ENCODE results near the gene OR5K4.

OR5K4 gene, protein sequence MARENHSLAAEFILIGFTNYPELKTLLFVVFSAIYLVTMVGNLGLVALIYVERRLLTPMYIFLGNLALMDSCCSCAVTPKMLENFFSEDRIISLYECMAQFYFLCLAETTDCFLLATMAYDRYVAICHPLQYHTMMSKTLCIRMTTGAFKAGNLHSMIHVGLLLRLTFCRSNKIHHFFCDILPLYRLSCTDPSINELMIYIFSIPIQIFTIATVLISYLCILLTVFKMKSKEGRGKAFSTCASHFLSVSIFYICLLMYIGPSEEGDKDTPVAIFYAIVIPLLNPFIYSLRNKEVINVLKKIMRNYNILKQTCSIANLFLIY

DNA sequence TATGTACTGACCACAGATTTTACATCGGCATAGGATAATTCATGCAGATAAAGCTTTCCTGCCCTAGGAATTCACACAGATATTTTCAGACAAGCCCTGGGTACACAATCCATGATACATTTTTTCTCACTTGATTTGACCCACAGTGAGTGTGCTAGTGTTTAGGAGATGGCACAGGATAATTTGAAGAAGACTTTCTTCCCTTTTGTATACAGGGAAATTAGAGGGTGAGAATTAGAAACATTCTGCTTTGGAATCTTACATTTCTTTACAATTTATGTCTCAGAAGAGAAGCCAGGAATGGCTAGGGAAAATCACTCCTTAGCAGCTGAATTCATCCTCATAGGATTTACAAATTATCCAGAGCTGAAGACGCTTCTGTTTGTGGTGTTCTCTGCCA, at the start of gene OR5K4:
Gene OR5K4, plus strand, starts transcription at position 301 of the 400 bp plus-strand sequence. Its CDS starts 0 bp downstream, at position 301.
- DNase-seq: no peak

- no peak for DNase-seq
Observed at GRCh38 chr3:98322101-98322500, 31.6 kb upstream of the OR5K4 start.

GRCh38 chr3:98322686-98323085, 31.0 kb upstream of the OR5K4 start:
- DNase-seq: no peak

- DNase-seq: no peak
Observed at GRCh38 chr3:98323425-98323824, 30.2 kb upstream of the OR5K4 start.

- DNase-seq: no peak
Observed at GRCh38 chr3:98325055-98325454, 28.6 kb upstream of the OR5K4 start.

DNA sequence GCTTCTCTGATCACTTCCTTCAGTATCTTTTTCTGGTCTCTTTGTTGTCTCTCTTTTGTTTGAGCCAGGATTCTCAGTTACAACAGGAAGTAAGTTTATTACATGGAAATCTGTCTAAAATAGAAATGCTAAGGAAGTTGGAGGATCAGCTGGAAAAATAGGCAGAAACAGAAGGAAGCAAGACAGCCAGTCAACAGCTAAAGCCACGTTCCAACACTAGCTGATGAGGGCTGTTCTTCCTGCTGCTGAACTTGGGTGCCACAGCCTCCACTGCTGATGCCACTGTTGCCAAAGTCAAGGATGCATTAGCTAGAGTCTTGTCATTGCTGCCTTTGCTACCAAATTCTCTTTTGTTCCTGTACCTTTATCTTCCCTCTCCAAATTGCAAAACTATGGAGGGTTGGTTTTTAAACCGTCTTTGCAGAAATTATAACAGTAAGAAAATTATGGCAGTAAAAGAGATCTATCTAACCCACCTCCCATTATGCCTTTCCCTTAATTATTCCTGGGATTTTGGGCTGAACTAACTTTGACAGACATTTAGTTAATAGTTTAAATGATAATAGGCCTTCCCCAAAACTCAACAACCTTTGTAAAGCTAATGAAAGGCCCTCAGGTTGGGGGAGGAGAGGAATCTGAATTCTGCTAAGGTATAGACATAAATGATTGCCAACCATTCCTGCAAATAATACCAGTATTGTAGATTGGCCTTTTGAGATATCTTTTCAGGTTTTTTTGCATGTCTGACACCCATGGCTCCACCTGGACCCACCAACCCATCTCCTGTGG, 27.4 kb upstream of the OR5K4 start:
- no peak for DNase-seq

DNA sequence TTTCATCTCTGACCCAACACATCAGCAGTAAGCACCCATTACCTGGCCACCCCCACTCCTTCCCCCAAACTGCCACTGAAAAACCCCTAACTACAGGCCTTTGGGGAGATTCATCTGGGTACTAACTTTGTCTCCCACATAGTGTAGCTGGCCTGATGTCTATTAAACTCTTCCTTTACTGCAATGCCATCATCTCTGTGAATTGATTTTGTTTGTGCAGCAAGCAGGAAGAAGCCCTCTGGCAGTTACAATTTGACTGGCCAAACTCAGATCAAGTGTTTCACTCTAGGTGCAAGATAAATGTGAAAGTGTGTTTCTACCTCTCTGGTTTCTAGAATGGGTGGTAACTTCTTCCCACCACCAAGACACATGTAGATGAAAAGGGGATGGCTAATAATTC, 26.7 kb upstream of the OR5K4 start:
- DNase-seq: no peak

DNA sequence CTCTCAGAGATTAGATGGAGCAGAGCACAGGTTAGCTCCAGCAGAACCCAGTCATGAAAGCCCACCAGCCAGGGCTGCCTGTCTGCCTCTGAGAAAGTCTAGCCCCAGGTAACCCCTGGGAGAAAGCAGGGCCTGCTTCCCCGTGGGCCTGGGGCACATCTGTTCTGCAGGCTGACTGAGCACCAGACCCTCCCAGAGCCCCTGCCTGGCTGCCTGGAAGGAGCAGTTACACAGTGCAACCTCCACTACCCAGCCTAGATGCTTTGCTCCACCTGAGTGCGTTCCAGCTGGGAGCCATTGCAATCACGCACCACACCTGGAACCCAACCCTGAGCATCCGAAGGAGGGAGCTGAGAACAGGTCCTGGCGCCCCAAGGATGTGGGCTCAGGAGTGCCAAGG, 24.7 kb upstream of the OR5K4 start:
- DNase-seq: no peak

DNA sequence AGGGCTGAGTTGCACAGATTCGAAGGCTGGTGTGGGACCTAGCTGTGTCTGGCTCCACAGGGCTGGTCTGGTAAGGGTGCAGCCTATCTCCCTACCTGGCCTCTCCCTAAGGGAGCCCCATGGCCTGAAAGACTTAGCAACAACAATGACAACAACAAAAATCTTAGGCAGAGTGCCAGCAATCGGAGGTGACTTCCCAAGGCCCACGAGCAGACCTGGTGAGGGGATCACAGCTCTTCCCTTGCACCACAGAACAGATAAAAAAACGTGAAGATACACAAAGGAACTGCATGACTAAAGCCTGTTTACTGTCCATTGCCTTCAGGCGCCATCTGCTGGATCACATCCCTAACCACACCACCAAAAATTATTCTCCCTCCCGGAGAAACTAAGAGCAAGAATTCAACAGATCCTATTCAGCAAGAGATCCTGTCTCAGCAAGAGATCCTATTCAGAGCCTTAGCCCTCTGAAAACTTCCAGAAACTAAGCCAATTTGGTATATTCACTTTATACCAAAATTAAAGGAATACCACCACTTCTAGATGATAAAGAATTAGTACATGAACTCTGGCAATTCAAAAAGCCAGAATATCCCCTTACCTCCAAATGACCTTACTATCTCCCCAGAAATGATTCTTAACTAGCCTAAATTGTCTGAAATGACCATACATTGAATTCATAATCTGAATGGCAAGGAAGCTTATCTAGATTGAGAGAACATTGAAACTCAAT, 24.1 kb upstream of the OR5K4 start:
- DNase-seq: peak; percentile 37

- no peak for DNase-seq
Observed at GRCh38 chr3:98331329-98331728, 22.3 kb upstream of the OR5K4 start.

- no peak for DNase-seq
Observed at GRCh38 chr3:98333989-98334606, 19.6 kb upstream of the OR5K4 start.

DNA sequence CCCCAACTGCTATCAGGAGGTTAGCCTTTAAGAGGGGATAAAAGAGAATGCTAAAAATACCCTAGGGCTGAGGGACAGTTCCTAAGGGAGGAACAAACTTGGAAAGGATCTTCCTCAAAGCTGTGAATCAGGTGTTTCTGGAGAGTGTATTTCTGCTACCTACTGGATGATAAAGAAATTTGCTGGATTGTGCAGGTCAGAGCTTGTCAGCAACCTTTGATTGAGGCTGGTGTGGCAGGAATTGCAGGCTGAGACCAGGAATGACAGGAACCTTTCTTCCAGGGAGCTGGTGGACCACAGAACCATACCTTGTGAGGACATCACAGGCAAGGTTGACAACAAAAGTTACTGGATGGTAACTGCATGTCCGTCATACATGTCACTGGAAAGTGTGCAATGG, 14.6 kb upstream of the OR5K4 start:
- DNase-seq: no peak

DNA sequence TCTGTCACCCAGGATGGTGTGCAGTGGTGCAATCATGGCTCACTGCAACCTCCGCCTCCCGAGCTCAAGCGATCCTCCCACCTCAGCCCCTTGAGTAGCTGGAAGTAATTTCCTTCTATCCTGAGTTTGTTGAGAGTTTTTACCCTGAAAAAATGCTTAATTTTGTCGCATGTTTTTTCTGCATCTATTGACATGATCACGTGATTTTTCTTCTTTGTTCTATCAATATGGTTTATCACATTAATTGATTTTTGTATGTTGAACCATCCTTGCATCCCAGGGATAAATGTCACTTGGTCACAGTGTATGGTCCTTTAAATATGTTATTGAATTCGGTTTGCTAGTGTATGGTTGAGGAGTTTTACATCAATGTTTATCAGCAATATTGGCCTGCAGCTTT, 11.9 kb upstream of the OR5K4 start:
- no peak for DNase-seq

DNA sequence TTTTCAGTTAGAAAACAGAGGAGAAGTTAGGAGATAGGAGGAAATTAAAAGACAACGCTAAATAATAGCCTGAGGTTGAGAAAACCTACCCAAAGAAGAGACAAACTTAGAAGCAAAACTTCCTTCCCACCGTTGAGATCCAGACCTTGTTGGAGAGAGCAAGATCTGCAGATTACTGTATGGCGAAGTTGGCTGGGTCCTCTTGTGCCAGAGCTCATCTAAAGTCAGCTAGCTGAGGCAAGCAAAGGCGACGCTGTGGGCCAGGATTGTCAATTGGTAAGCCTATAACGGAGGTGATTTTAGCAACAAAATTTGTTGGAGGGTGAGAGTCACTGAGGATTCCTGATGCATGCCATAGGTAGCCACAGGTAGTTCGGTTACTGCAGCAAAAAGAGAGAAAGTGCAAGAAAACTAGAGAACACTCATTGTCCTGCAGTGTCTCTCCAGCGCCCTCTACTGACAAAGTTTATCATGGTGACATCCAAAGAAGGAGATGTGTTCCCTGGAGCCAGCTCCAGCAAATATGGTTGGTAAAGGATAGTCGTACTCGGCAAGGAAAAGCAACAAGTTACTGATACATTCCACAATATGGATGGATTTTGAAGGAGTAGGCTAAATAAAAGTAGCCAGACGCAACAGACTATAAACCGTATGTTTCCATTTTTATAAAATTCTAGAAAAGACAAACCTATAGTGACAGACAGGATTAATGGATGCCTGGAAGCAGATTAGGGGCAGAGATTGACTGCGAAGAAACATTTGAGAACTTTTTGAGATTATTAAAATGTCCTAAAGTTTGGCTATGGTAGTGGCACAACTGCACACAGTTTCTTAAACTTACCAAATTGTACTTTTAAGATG, 9.8 kb upstream of the OR5K4 start:
- no peak for DNase-seq

GRCh38 chr3:98350082-98350481, 3.6 kb upstream of the OR5K4 start:
- no peak for DNase-seq

- no peak for DNase-seq
Observed at GRCh38 chr3:98359250-98359649, 5.6 kb downstream of the OR5K4 start.

DNA sequence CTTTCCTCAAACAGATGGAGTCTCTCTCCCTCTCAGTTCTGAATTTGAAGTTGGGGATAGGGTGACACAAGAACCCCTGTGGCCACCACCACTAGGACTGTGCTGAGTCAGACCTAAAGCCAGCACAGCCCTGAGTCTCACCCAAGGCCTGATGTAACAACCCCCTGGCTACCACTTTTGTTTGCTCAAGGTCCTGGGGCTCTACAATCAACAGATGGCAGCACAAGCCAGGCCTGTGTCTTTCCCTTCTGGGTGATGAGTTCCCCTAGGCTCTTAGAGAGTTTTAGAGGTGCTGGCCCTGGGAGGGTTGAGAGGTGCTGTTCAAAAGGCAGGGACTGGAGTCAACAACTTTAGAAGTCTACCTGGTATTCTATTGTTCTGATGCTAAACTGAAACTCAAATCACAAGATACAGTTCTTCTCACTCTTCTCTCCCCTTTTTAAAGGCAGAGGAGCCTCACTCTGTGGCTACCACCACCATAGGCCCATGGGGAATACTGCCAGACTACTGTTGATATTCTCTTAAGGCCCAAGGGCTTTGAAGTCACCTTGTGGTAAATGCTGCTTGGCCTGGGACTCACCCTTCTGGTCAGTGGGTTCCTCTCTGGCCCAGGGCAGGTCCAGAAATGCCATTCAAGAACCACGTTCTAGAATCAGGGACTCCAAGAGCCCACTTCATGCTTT, 6.5 kb downstream of the OR5K4 start:
- DNase-seq: no peak

GRCh38 chr3:98360681-98361080, 7.0 kb downstream of the OR5K4 start:
- DNase-seq: no peak

DNA sequence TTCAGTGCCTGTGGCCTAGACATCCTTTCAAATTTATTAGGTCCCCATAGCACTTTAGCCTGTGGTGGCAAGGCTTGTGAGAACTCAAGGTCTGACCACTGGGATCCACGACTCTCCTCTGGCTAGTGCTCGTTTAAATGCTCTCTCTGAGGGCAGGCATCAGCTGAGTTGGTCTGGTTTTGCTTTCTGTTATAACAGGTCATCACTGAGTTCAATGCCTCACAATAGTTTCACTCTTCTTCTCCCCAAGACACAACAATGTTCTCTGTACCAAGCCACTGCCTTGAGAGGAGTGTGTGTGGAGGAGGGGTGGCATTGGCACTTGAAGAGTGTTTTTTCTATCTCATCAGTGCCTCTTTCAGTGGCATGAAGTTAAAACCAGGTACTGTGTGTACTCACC, 7.6 kb downstream of the OR5K4 start:
- DNase-seq: no peak

DNA sequence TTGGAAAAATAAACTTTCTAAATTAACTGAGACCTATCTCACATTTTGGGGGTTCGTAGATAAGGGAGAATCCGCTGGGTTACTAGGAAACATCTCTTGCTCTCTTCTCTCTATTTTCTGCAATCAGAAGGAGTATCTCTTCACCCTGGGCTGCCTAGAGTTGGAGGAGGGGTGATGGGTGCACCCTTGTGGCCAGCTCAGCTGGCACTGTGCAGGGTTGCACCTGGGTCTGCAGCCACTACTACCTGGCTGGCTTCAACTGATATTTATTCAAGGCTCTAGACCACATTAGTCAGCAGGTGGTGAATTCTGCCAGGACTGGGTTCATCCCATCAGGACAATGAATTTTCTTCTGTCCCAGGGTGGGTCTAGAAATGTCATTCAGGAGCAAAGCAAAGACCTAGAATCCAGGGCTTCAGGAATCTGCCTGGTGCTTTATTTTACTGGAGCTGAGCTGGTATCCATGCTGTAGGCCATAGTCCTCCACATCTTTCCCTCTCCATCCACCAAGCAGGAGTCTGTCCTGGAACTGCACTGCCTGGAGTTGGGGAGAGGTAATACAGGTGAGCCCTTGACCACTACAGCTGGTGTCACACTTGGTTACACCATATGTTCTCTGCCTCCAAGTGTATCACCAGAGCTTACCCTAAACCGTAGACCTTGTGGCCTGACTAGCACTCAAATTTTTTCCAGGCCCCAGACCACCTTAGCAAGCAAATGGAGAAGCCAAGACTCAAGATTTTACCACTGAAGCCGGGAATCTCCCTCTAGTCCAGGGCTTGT, 14.0 kb downstream of the OR5K4 start:
- DNase-seq: no peak

GRCh38 chr3:98371186-98371585, 17.5 kb downstream of the OR5K4 start:
- DNase-seq: no peak

Data from activated naive CD4-positive, alpha-beta T cell treated with anti-CD3 and anti-CD28 coated beads, Interleukin-2, amount 50 U/mL, for 16 hours (primary cell).